Panc1 (cell line): ENCODE results near the gene HTR2C. TPM values are rescaled to one million over a fixed set of nuclear protein-coding genes. Genes with fewer than 3 reads are reported as not detected.

Source experiments
- ATAC-seq: fragments of 200-7000 bp; cut with Tn5 transposase; 2 replicates; pipeline ENCODE4 v1.9.1; 2020; ENCODE audit warnings: mild to moderate bottlenecking, moderate library complexity
- BruUV-seq: library from RNA; stranded (reverse); fragments of 400-500 nt; replicated peaks from 2 replicates; lab custom pipeline; 2021; lab: Mats Ljungman, UMichigan
- CTCF ChIA-PET: fragments of 300-600 bp; sonication (Branson Sonifier 250); formaldehyde crosslinking; loops from one replicate; lab custom pipeline; 2022; ENCODE audit warnings: antibody characterized with exemption; lab: Charles Lee
- POLR2A ChIA-PET: fragments of 300-600 bp; sonication (Branson Sonifier 250); formaldehyde crosslinking; loops from one replicate; lab custom pipeline; 2022; ENCODE audit warnings: antibody characterized with exemption; lab: Charles Lee
- DNase-seq: peaks from one replicate; pipeline ENCODE4 v3.0.0-alpha.2; 2010; ENCODE audit warnings: low read depth, low spot score
- H3K27ac ChIP-seq: 2 replicates; pipeline ENCODE4 v1.5.1; 2011; ENCODE audit warnings: mild to moderate bottlenecking, low read length, inconsistent platforms
- H3K27me3 ChIP-seq: fragments of 200-500 bp; sonication (Bioruptor generic); 2 replicates; pipeline ENCODE4 v1.6.0; 2014; ENCODE audit warnings: low read length, inconsistent platforms; ENCODE audit not compliant: control insufficient read depth, insufficient read depth
- H3K36me3 ChIP-seq: fragments of 200-500 bp; sonication (Bioruptor generic); 2 replicates; pipeline ENCODE4 v1.5.1; 2014; ENCODE audit warnings: inconsistent platforms, mild to moderate bottlenecking, low read length, moderate library complexity; ENCODE audit not compliant: control insufficient read depth, insufficient read depth
- H3K4me1 ChIP-seq: 2 replicates; pipeline ENCODE4 v1.5.1; 2011; ENCODE audit warnings: inconsistent platforms, mild to moderate bottlenecking, low read length, moderate library complexity; ENCODE audit not compliant: control insufficient read depth, insufficient read depth
- H3K4me3 ChIP-seq, 2 experiments: 2 replicates each; pipeline ENCODE4 v1.5.1; 2011 to 2012; ENCODE audit warnings: low read depth in 2 of 2, low read length in 2 of 2, mild to moderate bottlenecking in 2 of 2, inconsistent platforms in 1 of 2, moderate library complexity in 1 of 2
- H3K9me3 ChIP-seq: fragments of 200-500 bp; sonication (Bioruptor generic); 2 replicates; pipeline ENCODE4 v1.5.1; 2014; ENCODE audit warnings: low read depth, mild to moderate bottlenecking, inconsistent platforms, low read length, moderate library complexity; ENCODE audit not compliant: control insufficient read depth, insufficient read depth
- CTCF ChIP-seq: fragments of 450-650 bp; IDR thresholded peaks from 2 replicates; pipeline ENCODE4 v1.5.1; 2017; ENCODE audit warnings: mild to moderate bottlenecking
- POLR2AphosphoS5 ChIP-seq: IDR thresholded peaks from 2 replicates; pipeline ENCODE4 v1.6.1; 2012; ENCODE audit warnings: mild to moderate bottlenecking, low read depth, low read length, moderate library complexity
- REST ChIP-seq, 2 experiments: IDR thresholded peaks; 2 replicates each; pipeline ENCODE4 v1.6.1; 2011 to 2012; ENCODE audit warnings: low read depth in 2 of 2, control low read depth in 1 of 2, low read length in 1 of 2, mild to moderate bottlenecking in 1 of 2, moderate library complexity in 1 of 2; ENCODE audit not compliant: insufficient read depth in 1 of 2
- SIN3A ChIP-seq: IDR thresholded peaks from 2 replicates; pipeline ENCODE4 v1.6.1; 2012; ENCODE audit warnings: low read depth, mild to moderate bottlenecking, low read length, moderate library complexity, borderline replicate concordance; ENCODE audit not compliant: insufficient read depth
- TCF7L2 ChIP-seq: IDR thresholded peaks from 2 replicates; pipeline ENCODE4 v1.6.1; 2011; ENCODE audit warnings: mild to moderate bottlenecking, low read depth, low read length, inconsistent platforms
- in situ Hi-C: cut with HindIII; loops from 2 replicates; pipeline ENCODE4 v1.10.0; 2016; ENCODE audit warnings: low sequenced_read_pairs, low pct_unique_long_range_greater_than_20kb
- intact Hi-C: fragments of 100-400 bp; cut with micrococcal nuclease; formaldehyde crosslinking; loops from one replicate; pipeline ENCODE4 v1.10.0; 2022; ENCODE audit not compliant: unreplicated experiment
- total RNA-seq: library from RNA; stranded (reverse); gene quantifications from one replicate; pipeline ENCODE4 v1.2.1, GENCODE V29; 2021; ENCODE audit not compliant: unreplicated experiment

HTR2C gene
- total RNA-seq, 1 experiment from 2014 or later = not detected

GRCh38 chrX:114906984-114907510 is 323.2 kb downstream of the HTR2C start:
- Histone ChIP-seq H3K27ac (no peak overlapping the region), H3K4me1 (no peaks in the 10 kb centered on the region), H3K27me3 (no peaks in the 10 kb centered on the region), H3K9me3 (no peaks in the 10 kb centered on the region), H3K4me3 (no peak overlapping the region), H3K36me3 (no peaks in the 10 kb centered on the region)
- intact Hi-C loops = no loop called here
- POLR2A ChIA-PET = no interaction called here
- TF ChIP-seq CTCF (no peak), SIN3A (no peak), REST (IDR thresholded peaks at IDR 0.05; ENCODE audit: insufficient read depth in 1 of 2, low read depth in 2 of 2, low read length in 1 of 2) (no peak), TCF7L2 (no peak), POLR2AphosphoS5 (no peak)
- DNase-seq (no peak), ATAC-seq (no peak)
- CTCF ChIA-PET = no interaction called here
- in situ Hi-C loops = no loop called here
- no TSS peak for BruUV-seq

- Histone ChIP-seq H3K27ac (no peak overlapping the region), H3K27me3 (no peaks in the 10 kb centered on the region), H3K9me3 (no peaks in the 10 kb centered on the region), H3K36me3 (no peaks in the 10 kb centered on the region), H3K4me3 (no peak overlapping the region), H3K4me1 (no peaks in the 10 kb centered on the region)
- intact Hi-C loops = no loop called here
- BruUV-seq = no TSS peak
- CTCF ChIA-PET = no interaction called here
- no peak for TF ChIP-seq CTCF
- no peak for TF ChIP-seq SIN3A
- no peak for TF ChIP-seq TCF7L2
- TF ChIP-seq POLR2AphosphoS5 = no peak
- TF ChIP-seq REST (IDR thresholded peaks at IDR 0.05; ENCODE audit: insufficient read depth in 1 of 2, low read depth in 2 of 2, low read length in 1 of 2) = no peak
- POLR2A ChIA-PET = no interaction called here
- DNase-seq (no peak), ATAC-seq (no peak)
- in situ Hi-C loops = no loop called here
Observed at GRCh38 chrX:114924423-114924822, 340.5 kb downstream of the HTR2C start.
